NCI-H2196 (cell line): ENCODE measurements around the gene ZXDC.

Experiments
- DNase-seq: peaks from one replicate; lab custom pipeline; 2025; ENCODE audit not compliant: unreplicated experiment; lab: John Stamatoyannopoulos, UW

ZXDC gene

DNA sequence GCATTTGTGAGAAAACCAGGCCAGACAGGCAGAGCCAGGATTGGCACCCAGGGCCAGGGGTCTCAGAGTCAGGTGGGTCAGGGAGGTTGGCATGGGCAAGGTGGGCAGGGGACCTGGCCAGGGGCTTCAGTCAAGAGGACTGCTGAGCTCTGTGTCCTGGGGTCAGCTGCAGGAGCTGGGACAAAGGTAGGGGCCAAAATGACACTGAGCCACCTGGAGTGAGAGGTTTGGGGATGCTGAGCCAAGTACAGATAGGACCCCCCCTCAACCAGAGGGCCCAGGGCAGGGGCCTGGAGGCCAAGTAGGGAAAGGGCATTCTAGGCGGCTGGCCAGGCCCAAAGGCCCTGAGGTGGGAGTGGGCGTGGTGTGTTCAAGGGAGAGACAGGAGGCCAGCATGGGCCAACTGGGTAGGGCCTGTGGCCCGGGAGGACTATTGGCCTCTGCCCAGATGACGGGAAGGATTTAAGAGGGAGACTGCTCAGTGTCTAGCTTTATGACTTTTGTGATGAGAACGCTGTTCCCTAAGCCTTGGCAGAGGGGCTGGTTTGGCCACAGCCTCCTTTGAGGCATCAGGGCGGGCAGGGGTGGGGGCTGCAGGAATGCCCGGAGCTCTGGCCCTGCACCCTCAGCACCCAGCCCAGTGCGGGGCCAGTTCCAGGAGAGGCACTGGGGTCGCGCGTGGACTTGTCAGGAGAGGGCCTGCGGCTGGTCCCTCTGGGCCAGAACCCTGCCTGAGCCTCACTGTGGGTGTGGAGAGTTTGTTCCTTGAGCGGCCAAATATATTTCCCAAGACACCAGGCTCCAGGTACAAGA lies 77.9 kb downstream of the ZXDC start:
- no peak for DNase-seq

DNA sequence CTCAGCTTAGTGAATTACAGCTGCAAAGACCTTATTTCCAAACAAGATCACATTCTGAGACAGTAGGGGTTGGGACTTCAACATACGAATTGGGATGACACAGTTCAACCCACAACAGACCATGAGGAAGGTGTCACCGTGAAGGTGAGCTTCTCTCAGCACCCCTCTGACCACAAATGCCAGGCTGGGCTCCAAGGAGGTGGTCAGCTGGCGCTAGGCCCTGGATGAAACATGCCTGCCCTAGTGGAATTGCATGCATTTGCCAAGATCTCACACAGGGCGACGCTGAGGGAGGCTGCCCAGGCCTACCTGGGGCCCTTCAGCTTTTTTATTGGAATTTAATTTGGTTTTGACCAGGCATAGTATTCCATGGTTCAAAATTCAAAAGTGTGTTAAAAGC lies 79.2 kb downstream of the ZXDC start:
- DNase-seq = no peak

DNA sequence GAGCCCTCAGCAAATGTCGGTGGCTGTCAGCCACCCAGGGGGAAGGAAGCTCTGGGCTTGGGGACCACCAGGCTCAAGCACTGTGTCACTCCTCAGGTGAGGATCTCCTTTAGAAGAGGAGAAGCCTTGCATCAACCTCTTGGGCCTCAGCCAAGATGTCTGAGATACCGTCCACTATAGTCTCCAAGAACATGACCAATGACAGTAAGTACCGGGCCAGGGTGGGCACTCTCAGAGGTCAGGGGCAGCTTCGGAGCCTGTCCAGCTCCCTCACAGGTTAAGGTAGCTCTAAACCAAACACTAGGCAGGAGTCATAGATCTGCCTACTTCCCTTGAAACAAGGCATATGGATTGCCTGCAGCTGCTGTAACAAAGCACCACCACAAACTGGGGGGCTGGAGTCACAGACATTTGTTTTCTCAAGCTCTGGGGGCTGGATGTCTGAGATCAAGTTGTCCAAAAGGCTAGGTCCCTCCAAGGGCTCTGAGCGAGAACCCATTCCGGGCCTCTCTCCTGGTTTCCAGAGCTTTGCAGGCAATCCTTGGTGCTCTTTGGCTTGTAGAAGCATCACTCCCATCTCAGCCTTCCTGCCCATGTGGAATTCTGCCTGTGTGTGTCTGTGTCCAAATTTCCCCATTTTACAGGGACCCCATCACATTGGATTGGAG lies 79.7 kb downstream of the ZXDC start:
- DNase-seq = no peak

DNA sequence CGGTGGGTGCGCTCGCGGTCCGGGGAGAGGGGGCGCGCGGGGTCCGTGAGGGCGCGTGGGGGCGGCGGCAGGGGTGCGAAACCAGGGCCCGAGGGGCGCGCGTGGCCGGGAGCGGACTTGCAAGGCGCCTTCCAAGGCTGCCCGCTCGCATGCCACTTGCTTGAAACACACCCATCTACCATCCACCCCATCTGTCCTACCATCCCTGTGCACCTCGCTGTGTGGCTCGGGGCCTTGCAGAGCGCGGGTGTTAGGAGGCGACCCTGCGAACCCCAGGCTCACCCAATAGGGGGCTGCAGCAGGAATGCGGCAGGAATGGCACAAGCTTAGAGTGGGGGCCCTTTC lies 80.7 kb downstream of the ZXDC start:
- no peak for DNase-seq

DNA sequence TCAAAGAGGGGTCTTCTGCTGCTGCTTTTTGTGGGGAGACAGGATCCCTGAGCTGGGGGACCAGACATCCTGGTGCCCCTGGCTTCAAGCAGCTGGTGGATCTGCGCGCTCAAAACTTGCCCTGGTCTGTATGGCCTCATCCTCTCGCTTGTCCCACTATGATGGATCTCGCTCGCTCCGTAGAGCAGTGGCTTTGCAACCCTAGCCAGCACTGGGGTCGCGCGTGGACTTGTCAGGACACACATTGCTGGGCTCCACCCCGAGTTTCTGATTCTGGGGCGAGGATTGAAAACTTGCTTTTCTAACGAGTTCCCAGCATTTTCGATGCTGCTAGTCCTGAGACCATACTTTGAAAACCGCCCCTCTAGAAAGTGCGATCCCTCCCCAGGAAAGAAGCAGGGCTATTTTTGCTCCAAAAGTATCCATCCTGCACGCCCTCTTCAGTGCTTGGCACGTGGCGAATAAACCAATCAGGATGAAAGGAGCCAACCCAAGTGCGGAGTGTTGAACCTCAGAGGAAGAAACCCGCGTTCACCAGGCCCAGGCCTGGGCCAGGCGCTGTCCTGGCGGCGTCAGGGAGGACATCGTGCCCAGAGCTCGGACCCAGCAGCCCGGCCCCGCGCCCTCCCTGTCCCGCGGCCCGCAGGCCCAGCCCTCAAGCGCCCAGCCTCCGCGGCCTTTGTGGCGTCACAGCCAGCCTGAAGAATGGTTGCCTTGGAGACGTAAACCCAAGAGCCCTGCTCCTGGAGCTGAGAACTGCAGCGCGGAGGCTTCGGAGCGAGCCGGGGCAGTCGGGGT lies 81.3 kb downstream of the ZXDC start, which contains the start of gene CFAP100:
Gene CFAP100, plus strand, starts transcription at position 731 of the 798 bp plus-strand sequence. CDS start 1,092 bp downstream, outside the sequence.
- DNase-seq = peak; percentile 80

DNA sequence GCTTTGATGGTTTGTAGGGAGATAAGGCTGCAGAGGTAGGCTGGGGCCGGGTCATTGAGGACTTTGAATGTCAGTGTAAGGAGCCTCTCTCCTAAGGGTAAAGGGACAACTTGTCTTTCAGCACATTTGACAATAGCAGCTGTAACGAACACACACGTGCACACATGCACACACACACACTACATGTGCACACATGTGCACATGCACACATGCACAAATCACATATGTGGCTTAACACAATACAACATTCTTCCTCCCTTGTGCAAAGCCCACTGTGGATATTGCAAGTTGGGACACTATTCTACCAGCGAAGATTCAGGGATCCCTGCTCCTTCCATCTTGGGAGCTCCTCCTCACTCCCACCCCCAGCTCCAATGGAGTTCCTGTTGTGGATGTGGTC lies 82.1 kb downstream of the ZXDC start:
- no peak for DNase-seq

DNA sequence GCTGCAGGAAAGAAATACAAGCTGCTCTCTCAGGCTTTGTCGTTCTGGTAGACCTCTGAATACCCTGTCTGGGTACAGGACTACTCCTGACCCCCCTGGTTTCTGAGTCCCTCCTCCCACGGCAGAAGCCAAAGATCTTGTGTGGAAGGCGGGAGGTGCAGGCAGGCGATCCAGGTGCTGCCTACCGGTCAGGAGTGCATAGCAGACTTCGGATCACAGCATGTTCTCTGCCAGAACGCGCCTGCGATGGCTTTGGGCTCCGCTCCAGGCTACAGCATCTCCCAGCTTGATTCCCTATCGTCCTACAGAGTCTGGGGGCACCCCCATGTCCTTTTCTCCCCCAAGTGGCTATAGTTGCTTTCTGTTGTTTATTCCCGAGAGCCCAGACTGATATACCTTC lies 83.4 kb downstream of the ZXDC start:
- no peak for DNase-seq

DNA sequence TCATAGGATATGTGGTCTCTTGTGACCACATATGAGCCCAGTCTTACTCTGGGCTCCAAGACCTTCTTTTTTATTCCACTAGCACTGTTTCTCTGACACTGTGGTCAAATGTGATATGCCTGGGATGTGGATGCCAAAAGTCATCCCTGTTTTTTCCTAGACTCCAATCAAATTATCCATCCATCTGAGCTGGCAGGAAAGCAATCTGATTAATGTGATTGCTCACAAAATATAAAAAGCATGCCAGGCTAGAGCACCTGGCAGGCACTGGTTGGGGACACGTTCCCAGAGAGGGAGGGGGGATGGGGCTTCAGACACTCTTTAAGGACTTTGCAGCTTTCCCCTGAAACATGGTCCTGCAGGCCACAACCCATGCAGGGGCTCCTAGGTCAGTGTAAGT lies 84.1 kb downstream of the ZXDC start:
- DNase-seq = no peak

DNA sequence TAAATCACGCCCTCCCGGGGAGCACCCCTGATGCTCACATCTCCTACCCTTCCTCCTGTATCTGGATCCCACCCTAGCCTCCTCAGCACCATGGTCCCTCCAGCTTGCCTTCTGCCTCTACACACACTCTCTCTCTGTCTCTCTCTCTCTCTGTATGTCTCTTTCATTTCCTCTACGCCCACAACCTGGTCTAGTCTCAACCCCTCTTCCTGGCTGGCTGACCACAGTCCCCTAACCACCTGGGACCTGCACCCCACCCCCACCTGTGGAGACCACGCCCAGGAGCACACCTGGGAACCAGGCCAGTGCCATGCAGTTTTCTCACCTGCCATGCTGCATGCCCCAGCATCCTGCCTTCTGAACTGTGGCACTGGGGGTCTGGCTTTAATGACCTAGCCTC lies 84.9 kb downstream of the ZXDC start:
- no peak for DNase-seq

DNA sequence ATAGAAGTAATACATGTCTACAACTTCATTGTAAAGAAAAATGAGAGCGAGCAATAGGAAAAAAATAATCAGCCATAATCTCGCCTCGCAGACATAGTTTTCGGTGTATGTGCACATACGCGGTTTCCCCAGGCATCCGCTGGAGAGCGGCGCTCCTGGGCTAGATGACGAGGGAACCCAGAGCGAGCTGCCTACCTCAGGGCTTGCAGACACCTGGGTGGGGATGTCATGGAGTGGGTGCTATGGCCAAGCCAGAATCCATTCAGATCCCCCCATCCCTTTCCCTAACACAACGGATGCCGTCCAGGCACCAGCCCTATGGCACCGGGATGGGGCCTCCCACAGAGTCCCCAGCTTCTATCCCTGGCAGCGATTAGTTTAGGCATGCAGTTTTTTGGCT lies 85.5 kb downstream of the ZXDC start:
- no peak for DNase-seq

DNA sequence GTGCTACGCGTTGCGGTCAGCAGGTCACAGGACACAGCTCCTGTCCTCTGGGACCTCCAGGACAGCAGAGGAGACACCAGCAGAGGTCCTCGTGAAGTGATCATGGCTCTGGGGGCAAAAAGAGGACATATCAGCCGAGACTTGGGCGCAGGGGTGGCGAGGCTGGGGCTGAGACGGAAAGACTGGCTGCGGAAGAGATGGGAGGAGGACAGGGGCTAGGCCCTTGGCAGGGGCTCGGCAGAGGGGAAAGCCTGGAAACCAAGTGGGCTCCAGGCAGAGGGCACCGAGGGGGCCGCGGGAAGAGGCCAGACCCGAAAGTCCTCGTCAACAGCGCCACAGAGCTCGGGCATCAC lies 85.9 kb downstream of the ZXDC start:
- DNase-seq = no peak

DNA sequence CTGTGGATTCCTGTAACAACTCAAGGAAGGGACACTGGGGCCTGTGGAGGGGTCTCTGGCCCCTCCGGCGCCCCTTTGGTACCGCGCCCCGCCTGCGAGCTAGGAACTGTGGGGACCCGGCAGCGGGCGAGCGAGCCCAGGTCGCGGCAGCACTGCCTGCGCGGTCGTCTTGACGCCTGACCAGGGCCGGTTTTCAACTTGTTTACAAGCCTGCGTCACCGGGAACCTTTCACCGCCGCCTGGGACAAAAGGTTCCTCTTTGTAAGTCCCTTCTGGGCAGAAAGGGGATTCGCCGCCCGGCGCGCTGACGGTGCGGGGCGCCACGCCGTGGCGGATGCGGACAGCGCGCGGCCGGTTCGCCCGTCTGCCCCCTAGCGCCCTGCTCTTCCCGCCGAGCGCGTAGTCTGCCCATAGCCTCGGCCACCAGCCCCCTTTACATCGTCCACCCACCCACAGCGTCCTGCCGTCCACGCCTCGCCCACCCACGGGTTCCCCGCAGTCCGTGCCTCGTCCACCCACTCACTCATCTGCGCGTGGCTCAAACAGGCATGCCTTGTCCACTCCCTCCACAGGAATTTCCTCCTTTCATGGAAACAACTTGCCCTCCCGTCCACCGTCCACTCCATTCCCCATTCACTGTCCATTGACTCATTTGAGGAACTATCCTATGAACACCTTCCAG lies 86.4 kb downstream of the ZXDC start:
- DNase-seq = peak; percentile 94
